Peyer's patch (tissue), 4 donors: Measurements from ENCODE around the gene EPB41L4B.

Source experiments
- CTCF ChIP-seq, 6 experiments: fragments of 450-650 bp in 4 of 6; fragments of 200-600 bp in 2 of 6; sonication (generic) in 1 of 6; IDR thresholded peaks; one replicate each; pipeline ENCODE4 v1.5.1; 2017 to 2019; ENCODE audit warnings: antibody characterized with exemption in 6 of 6, mild to moderate bottlenecking in 3 of 6, moderate library complexity in 1 of 6
- POLR2A ChIP-seq, 2 donors: fragments of 450-650 bp; IDR thresholded peaks; one replicate each; pipeline ENCODE4 v1.5.1; 2017; ENCODE audit warnings: antibody characterized with exemption in 2 of 2, mild to moderate bottlenecking in 2 of 2, moderate library complexity in 2 of 2

GRCh38 chr9:109264877-109265587 lies 55.8 kb downstream of the EPB41L4B start:
- TF ChIP-seq CTCF (IDR thresholded peaks at IDR 0.05) (no peak), POLR2A (IDR thresholded peaks at IDR 0.05) (no peak)
